ENCODE results near the gene WDTC1. TPM values are rescaled to one million over a fixed set of nuclear protein-coding genes. Genes with fewer than 3 reads are reported as not detected.
"Not testable (repeated sequence)": the region's sequence is repeated elsewhere in the genome, so short reads cannot be mapped to it uniquely, and the experiment has no call there.

The WDTC1 gene
- polyA plus RNA-seq, 6 donors from 2014 or later, result 2.0 to 11.2 (median 8.2) TPM

GRCh38 chr1:27225621-27226020 lies 8.8 kb upstream of the WDTC1 start:
- no peaks in the 10 kb centered on the region for H3K36me3 Mint-ChIP-seq
- H3K27ac Mint-ChIP-seq, result no peak overlapping the region
- no peaks in the 10 kb centered on the region for H3K4me1 Mint-ChIP-seq
- no peak for ATAC-seq (ENCODE audit: low read depth in 2 of 2)
- H3K9me3 Mint-ChIP-seq, result no peaks in the 10 kb centered on the region
- no peaks in the 10 kb centered on the region for H3K27me3 Mint-ChIP-seq
- H3K4me3 Mint-ChIP-seq, result no peak overlapping the region
- no peak for DNase-seq

GRCh38 chr1:27227765-27228164 lies 6.7 kb upstream of the WDTC1 start:
- DNase-seq, result no peak
- H3K9me3 Mint-ChIP-seq, result no peaks in the 10 kb centered on the region
- no peaks in the 10 kb centered on the region for H3K4me1 Mint-ChIP-seq
- no peaks in the 10 kb centered on the region for H3K27me3 Mint-ChIP-seq
- H3K27ac Mint-ChIP-seq, result peak overlapping the region in 1 of 6 donors; percentile 51
- no peaks in the 10 kb centered on the region for H3K36me3 Mint-ChIP-seq
- no peak overlapping the region for H3K4me3 Mint-ChIP-seq
- no peak for ATAC-seq (ENCODE audit: low read depth in 2 of 2)

GRCh38 chr1:27233667-27234048 lies 774 bp upstream of the WDTC1 start:
- H3K4me1 Mint-ChIP-seq, result peaks cover 27 to 39% (median 36%) of the 10 kb centered on the region in 3 donors
- H3K27me3 Mint-ChIP-seq, result no peaks in the 10 kb centered on the region
- peak overlapping the region; percentile 64 to 98 (median 92) for H3K27ac Mint-ChIP-seq
- peak overlapping the region; percentile 95 to 100 (median 98) for H3K4me3 Mint-ChIP-seq
- ATAC-seq (ENCODE audit: low read depth in 2 of 2), result no peak
- H3K9me3 Mint-ChIP-seq, result no peaks in the 10 kb centered on the region
- DNase-seq, result no peak
- H3K36me3 Mint-ChIP-seq, result peaks cover 0 to 13% of the 10 kb centered on the region in 2 donors

- Mint-ChIP-seq H3K4me3 (peak overlapping the region; percentile 91 to 100 (median 99)), H3K4me1 (peaks cover 27 to 48% (median 36%) of the 10 kb centered on the region in 3 donors), H3K27me3 (no peaks in the 10 kb centered on the region), H3K27ac (peak overlapping the region; percentile 93 to 98 (median 96)), H3K36me3 (peaks cover 0 to 13% of the 10 kb centered on the region in 2 donors), H3K9me3 (no peaks in the 10 kb centered on the region)
- DNase-seq, result no peak
- no peak for ATAC-seq (ENCODE audit: low read depth in 2 of 2)
Measured at GRCh38 chr1:27235827-27236226, 1.4 kb downstream of the WDTC1 start.

- Mint-ChIP-seq H3K9me3 (no peaks in the 10 kb centered on the region), H3K4me1 (peaks cover 27 to 55% (median 43%) of the 10 kb centered on the region in 3 donors), H3K36me3 (peaks cover 0 to 13% of the 10 kb centered on the region in 2 donors), H3K27me3 (no peaks in the 10 kb centered on the region), H3K4me3 (peak overlapping the region in 5 of 8 donors; percentile 29 to 99 (median 61)), H3K27ac (peak overlapping the region in 2 of 6 donors; percentile 24 to 76)
- DNase-seq (no peak), ATAC-seq (ENCODE audit: low read depth in 2 of 2) (no peak)
Measured at GRCh38 chr1:27237112-27237511, 2.7 kb downstream of the WDTC1 start.

GRCh38 chr1:27238032-27238431 lies 3.6 kb downstream of the WDTC1 start:
- H3K9me3 Mint-ChIP-seq, result no peaks in the 10 kb centered on the region
- H3K27me3 Mint-ChIP-seq, result no peaks in the 10 kb centered on the region
- H3K27ac Mint-ChIP-seq, result peak overlapping the region in 2 of 6 donors; percentile 24 to 44
- DNase-seq (no peak), ATAC-seq (ENCODE audit: low read depth in 2 of 2) (no peak)
- peak overlapping the region in 1 of 8 donors; percentile 64 for H3K4me3 Mint-ChIP-seq
- H3K36me3 Mint-ChIP-seq, result peaks cover 0 to 13% of the 10 kb centered on the region in 2 donors
- peaks cover 27 to 55% (median 43%) of the 10 kb centered on the region in 3 donors for H3K4me1 Mint-ChIP-seq

GRCh38 chr1:27241677-27242076 lies 7.2 kb downstream of the WDTC1 start:
- Mint-ChIP-seq H3K27me3 (no peaks in the 10 kb centered on the region), H3K4me3 (no peak overlapping the region), H3K27ac (peak overlapping the region in 1 of 6 donors; percentile 4), H3K36me3 (no peaks in the 10 kb centered on the region), H3K4me1 (peaks cover 4 to 35% (median 24%) of the 10 kb centered on the region in 3 donors), H3K9me3 (peaks cover 0 to 4% (median 0%) of the 10 kb centered on the region in 7 donors)
- ATAC-seq (ENCODE audit: low read depth in 2 of 2), result no peak
- DNase-seq, result no peak

- not testable (repeated sequence) for H3K27me3 Mint-ChIP-seq; H3K9me3 Mint-ChIP-seq; ATAC-seq (ENCODE audit: low read depth in 2 of 2); H3K4me3 Mint-ChIP-seq; DNase-seq; H3K36me3 Mint-ChIP-seq
- Mint-ChIP-seq H3K4me1 (peaks cover 0 to 29% (median 16%) of the 10 kb centered on the region in 3 donors), H3K27ac (peak overlapping the region in 1 of 6 donors; percentile 36)
Measured at GRCh38 chr1:27243665-27244064, 9.2 kb downstream of the WDTC1 start.

- H3K4me3 Mint-ChIP-seq, result no peak overlapping the region
- DNase-seq (no peak), ATAC-seq (ENCODE audit: low read depth in 2 of 2) (no peak)
- H3K9me3 Mint-ChIP-seq, result peaks cover 0 to 4% (median 0%) of the 10 kb centered on the region in 7 donors
- no peaks in the 10 kb centered on the region for H3K27me3 Mint-ChIP-seq
- peaks cover 9 to 39% (median 32%) of the 10 kb centered on the region in 3 donors for H3K4me1 Mint-ChIP-seq
- peak overlapping the region in 2 of 6 donors; percentile 9 to 81 for H3K27ac Mint-ChIP-seq
- H3K36me3 Mint-ChIP-seq, result no peaks in the 10 kb centered on the region
Measured at GRCh38 chr1:27246194-27246593, 11.8 kb downstream of the WDTC1 start.

- H3K27ac Mint-ChIP-seq, result peak overlapping the region; percentile 93 to 100 (median 96)
- H3K36me3 Mint-ChIP-seq, result no peaks in the 10 kb centered on the region
- H3K4me3 Mint-ChIP-seq, result peak overlapping the region; percentile 75 to 95 (median 88)
- DNase-seq, result peak; percentile 39
- no peaks in the 10 kb centered on the region for H3K27me3 Mint-ChIP-seq
- H3K4me1 Mint-ChIP-seq, result peaks cover 40 to 76% (median 68%) of the 10 kb centered on the region in 3 donors
- peaks cover 0 to 2% (median 0%) of the 10 kb centered on the region in 7 donors for H3K9me3 Mint-ChIP-seq
- ATAC-seq (ENCODE audit: low read depth in 2 of 2), result peak; percentile 61 to 67
Measured at GRCh38 chr1:27253596-27253995, 19.2 kb downstream of the WDTC1 start.

GRCh38 chr1:27255136-27255535 lies 20.7 kb downstream of the WDTC1 start:
- Mint-ChIP-seq H3K9me3 (peaks cover 0 to 2% (median 0%) of the 10 kb centered on the region in 7 donors), H3K4me1 (peaks cover 33 to 67% (median 60%) of the 10 kb centered on the region in 3 donors), H3K27ac (peak overlapping the region; percentile 39 to 99 (median 90)), H3K27me3 (no peaks in the 10 kb centered on the region), H3K36me3 (no peaks in the 10 kb centered on the region), H3K4me3 (peak overlapping the region; percentile 14 to 76 (median 60))
- DNase-seq (no peak), ATAC-seq (ENCODE audit: low read depth in 2 of 2) (no peak)

GRCh38 chr1:27257155-27257554 lies 22.7 kb downstream of the WDTC1 start:
- Mint-ChIP-seq H3K36me3 (peaks cover 0 to 4% of the 10 kb centered on the region in 2 donors), H3K27ac (peak overlapping the region in 1 of 6 donors; percentile 36), H3K9me3 (peaks cover 0 to 2% (median 0%) of the 10 kb centered on the region in 7 donors), H3K4me1 (peaks cover 28 to 56% (median 49%) of the 10 kb centered on the region in 3 donors), H3K27me3 (no peaks in the 10 kb centered on the region), H3K4me3 (no peak overlapping the region)
- DNase-seq, result no peak
- ATAC-seq (ENCODE audit: low read depth in 2 of 2), result no peak

- Mint-ChIP-seq H3K27ac (peak overlapping the region in 5 of 6 donors; percentile 11 to 79 (median 61)), H3K4me3 (no peak overlapping the region), H3K36me3 (peaks cover 0 to 4% of the 10 kb centered on the region in 2 donors), H3K27me3 (no peaks in the 10 kb centered on the region), H3K9me3 (no peaks in the 10 kb centered on the region), H3K4me1 (peaks cover 19 to 41% (median 35%) of the 10 kb centered on the region in 3 donors)
- DNase-seq, result no peak
- ATAC-seq (ENCODE audit: low read depth in 2 of 2), result no peak
Measured at GRCh38 chr1:27258598-27258997, 24.2 kb downstream of the WDTC1 start.

GRCh38 chr1:27267153-27267552 lies 32.7 kb downstream of the WDTC1 start:
- Mint-ChIP-seq H3K9me3 (no peaks in the 10 kb centered on the region), H3K27me3 (no peaks in the 10 kb centered on the region), H3K36me3 (peaks cover 8 to 10% of the 10 kb centered on the region in 2 donors), H3K27ac (peak overlapping the region in 1 of 6 donors; percentile 63), H3K4me1 (peaks cover 0 to 4% (median 0%) of the 10 kb centered on the region in 3 donors), H3K4me3 (no peak overlapping the region)
- DNase-seq (no peak), ATAC-seq (ENCODE audit: low read depth in 2 of 2) (no peak)
